SK-N-SH treated with all-trans-retinoic acid at 6 μM for 48 hours (cell line): ENCODE measurements around the gene GPR152.
"Not testable (repeated sequence)": the region's sequence is repeated elsewhere in the genome, so short reads cannot be mapped to it uniquely, and the experiment has no call there.

Experiments
- ATAC-seq: fragments of 200-7000 bp; cut with Tn5 transposase; 3 replicates; pipeline ENCODE4 v1.9.1; 2020; ENCODE audit warnings: mild to moderate bottlenecking, moderate library complexity
- ARNTL ChIP-seq: fragments of 450-650 bp; formaldehyde crosslinking; IDR thresholded peaks from 2 replicates; pipeline ENCODE4 v1.5.0; 2020; ENCODE audit warnings: low read depth, mild to moderate bottlenecking, moderate library complexity, borderline replicate concordance
- BACH2 ChIP-seq: fragments of 250-450 bp; sonication (Bioruptor Pico); IDR thresholded peaks from 2 replicates; pipeline ENCODE4 v1.9.0; 2021; ENCODE audit warnings: mild to moderate bottlenecking, borderline replicate concordance
- CSRNP3 ChIP-seq: fragments of 250-450 bp; sonication (Bioruptor Pico); IDR thresholded peaks from 2 replicates; pipeline ENCODE4 v1.5.1; 2021; ENCODE audit warnings: mild to moderate bottlenecking, moderate library complexity
- ESRRG ChIP-seq: fragments of 250-450 bp; sonication (Bioruptor Pico); IDR thresholded peaks from 2 replicates; pipeline ENCODE4 v1.6.1; 2021; ENCODE audit warnings: mild to moderate bottlenecking
- GLIS3 ChIP-seq: fragments of 250-450 bp; sonication (Bioruptor Pico); IDR thresholded peaks from 2 replicates; pipeline ENCODE4 v1.5.0; 2020; ENCODE audit warnings: mild to moderate bottlenecking, moderate library complexity
- ISL1 ChIP-seq: fragments of 250-450 bp; sonication (Bioruptor Pico); IDR thresholded peaks from 2 replicates; pipeline ENCODE4 v2.1.2; 2022; ENCODE audit warnings: mild to moderate bottlenecking, moderate library complexity
- OSR1 ChIP-seq: fragments of 250-450 bp; sonication (Bioruptor Pico); IDR thresholded peaks from 2 replicates; pipeline ENCODE4 v1.8.0; 2022; ENCODE audit warnings: moderate library complexity, mild to moderate bottlenecking, inconsistent platforms
- PATZ1 ChIP-seq: fragments of 250-450 bp; sonication (Bioruptor Pico); IDR thresholded peaks from 2 replicates; pipeline ENCODE4 v1.8.0; 2020; ENCODE audit warnings: mild to moderate bottlenecking, moderate library complexity, borderline replicate concordance
- PPARA ChIP-seq: fragments of 250-450 bp; sonication (Bioruptor Pico); IDR thresholded peaks from 2 replicates; pipeline ENCODE4 v1.5.0; 2020; ENCODE audit warnings: mild to moderate bottlenecking, borderline replicate concordance
- RARB ChIP-seq: fragments of 250-450 bp; sonication (Bioruptor Pico); IDR thresholded peaks from 2 replicates; pipeline ENCODE4 v1.8.0; 2021; ENCODE audit warnings: mild to moderate bottlenecking, moderate library complexity
- SNAI2 ChIP-seq: fragments of 250-450 bp; sonication (Bioruptor Pico); IDR thresholded peaks from 2 replicates; pipeline ENCODE4 v1.5.0; 2020; ENCODE audit warnings: mild to moderate bottlenecking, moderate library complexity
- TCF4 ChIP-seq: fragments of 250-450 bp; sonication (Bioruptor Pico); IDR thresholded peaks from 2 replicates; pipeline ENCODE4 v1.8.0; 2021; ENCODE audit warnings: mild to moderate bottlenecking, moderate library complexity, borderline replicate concordance
- TOX ChIP-seq: fragments of 250-450 bp; sonication (Bioruptor Pico); IDR thresholded peaks from 2 replicates; pipeline ENCODE4 v1.8.0; 2021; ENCODE audit warnings: mild to moderate bottlenecking, moderate library complexity, borderline replicate concordance
- TSHZ2 ChIP-seq: fragments of 250-450 bp; sonication (Bioruptor Pico); IDR thresholded peaks from 2 replicates; pipeline ENCODE4 v1.5.0; 2020; ENCODE audit warnings: mild to moderate bottlenecking, moderate library complexity
- ZC3H10 ChIP-seq: fragments of 250-450 bp; sonication (Bioruptor Pico); IDR thresholded peaks from 2 replicates; pipeline ENCODE4 v1.5.1; 2021; ENCODE audit warnings: mild to moderate bottlenecking, moderate library complexity
- ZFP3 ChIP-seq: fragments of 250-450 bp; sonication (Bioruptor Pico); IDR thresholded peaks from 2 replicates; pipeline ENCODE4 v1.5.0; 2020; ENCODE audit warnings: mild to moderate bottlenecking, moderate library complexity
- ZFP30 ChIP-seq: fragments of 450-650 bp; formaldehyde crosslinking; IDR thresholded peaks from 2 replicates; pipeline ENCODE4 v1.5.0; 2022; ENCODE audit warnings: mild to moderate bottlenecking, moderate library complexity
- ZNF565 ChIP-seq: fragments of 450-650 bp; formaldehyde crosslinking; conservative IDR thresholded peaks from 2 replicates; pipeline ENCODE4 v1.5.0; 2020; ENCODE audit warnings: low read depth, mild to moderate bottlenecking, moderate library complexity
- TF ChIP-seq, protein P1 (sequence below): fragments of 250-450 bp; sonication (Bioruptor Pico); IDR thresholded peaks from 2 replicates; pipeline ENCODE4 v1.8.0; 2021; ENCODE audit warnings: low read depth, mild to moderate bottlenecking, moderate library complexity, borderline replicate concordance
- TF ChIP-seq, protein P2 (sequence below): fragments of 250-450 bp; sonication (Bioruptor Pico); IDR thresholded peaks from 2 replicates; pipeline ENCODE4 v1.5.1; 2020; ENCODE audit warnings: low read depth, mild to moderate bottlenecking, moderate library complexity

GPR152 gene

DNA sequence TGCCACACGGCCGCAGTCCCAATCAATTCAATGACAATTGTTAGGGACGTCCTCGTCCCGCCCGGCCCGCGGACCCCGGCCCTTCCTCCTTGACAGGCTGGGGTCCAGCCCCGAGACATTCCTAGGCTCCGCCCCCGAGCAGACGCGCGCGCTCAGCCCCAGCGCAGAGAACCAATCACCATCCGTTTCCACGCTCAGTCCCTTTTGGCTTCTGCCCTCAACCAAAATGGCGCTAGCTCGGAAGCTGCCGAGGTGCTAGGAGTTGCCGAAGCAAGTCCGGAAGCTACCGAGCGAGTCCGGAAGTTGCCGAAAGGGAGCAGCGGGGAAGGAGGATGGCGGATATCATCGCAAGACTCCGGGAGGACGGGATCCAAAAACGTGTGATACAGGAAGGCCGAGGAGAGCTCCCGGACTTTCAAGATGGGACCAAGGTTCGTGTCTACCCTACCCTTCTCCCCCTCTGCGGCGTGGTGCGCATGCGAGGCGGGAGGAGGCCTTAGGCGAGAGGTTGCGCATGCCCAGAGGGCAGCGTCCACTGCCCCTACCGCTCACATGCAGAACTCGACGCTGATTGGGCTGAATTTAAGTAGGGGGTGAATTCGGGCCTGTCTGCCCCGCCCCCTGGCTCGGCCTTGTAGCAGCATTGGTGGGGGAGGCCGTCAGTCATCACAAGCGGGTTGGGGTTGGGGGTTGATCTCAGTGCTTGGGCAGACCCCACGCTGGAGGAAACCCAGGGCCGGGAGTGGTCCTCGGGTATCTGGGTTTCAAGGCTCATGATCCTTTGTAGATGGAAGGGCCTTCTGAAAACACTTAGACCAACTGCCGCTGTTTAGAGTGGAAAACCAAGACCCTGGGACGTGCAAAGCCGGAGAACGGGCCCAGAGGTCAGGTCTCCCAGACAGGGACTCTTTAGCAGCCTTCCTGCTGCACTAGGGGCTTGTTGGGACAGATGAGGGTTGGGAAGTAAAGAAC lies 30.6 kb upstream of the GPR152 start, which contains the start of gene AIP:
Gene AIP (plus strand): TSS at position 200 of the 972 bp plus-strand sequence. CDS start 133 bp downstream, at position 333.
- ATAC-seq, result peak; percentile 99
- TF ChIP-seq RARB (CRISPR knock-in tag) (no peak), TSHZ2 (CRISPR knock-in tag) (0 out of 2 replicates have a peak, but pooled peaks have one; percentile 19)

DNA sequence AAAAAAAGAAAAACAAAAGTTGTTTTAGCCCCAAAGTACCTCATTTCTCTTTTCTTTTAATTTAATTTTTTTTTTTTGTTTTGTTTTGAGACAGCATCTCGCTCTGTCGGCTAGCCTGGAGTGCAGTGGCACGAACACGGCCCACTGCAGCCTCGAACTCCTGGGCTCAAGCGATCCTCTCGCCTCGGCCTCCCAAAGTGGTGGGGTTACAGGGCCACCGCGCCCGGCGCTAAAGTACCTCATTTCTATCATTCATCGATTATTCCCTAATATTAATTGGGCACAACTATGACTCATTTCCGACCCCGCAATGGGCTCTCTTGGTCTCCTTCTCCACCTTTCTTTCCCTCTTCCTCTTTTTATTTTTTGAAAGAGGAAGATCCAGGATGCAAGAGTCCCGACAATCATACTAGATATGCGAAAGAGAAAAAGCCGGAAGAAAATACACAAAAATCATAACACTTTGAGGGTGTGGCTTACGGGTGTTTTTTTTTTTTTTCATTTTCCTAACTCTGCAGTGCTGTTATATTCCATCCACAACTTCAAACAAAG lies 29.8 kb upstream of the GPR152 start:
- ATAC-seq, result peak; percentile 59
- TF ChIP-seq, protein P1, sequence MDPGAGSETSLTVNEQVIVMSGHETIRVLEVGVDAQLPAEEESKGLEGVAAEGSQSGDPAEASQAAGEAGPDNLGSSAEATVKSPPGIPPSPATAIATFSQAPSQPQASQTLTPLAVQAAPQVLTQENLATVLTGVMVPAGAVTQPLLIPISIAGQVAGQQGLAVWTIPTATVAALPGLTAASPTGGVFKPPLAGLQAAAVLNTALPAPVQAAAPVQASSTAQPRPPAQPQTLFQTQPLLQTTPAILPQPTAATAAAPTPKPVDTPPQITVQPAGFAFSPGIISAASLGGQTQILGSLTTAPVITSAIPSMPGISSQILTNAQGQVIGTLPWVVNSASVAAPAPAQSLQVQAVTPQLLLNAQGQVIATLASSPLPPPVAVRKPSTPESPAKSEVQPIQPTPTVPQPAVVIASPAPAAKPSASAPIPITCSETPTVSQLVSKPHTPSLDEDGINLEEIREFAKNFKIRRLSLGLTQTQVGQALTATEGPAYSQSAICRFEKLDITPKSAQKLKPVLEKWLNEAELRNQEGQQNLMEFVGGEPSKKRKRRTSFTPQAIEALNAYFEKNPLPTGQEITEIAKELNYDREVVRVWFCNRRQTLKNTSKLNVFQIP (CRISPR knock-in tag), result no peak
- TF ChIP-seq ARNTL (CRISPR knock-in tag), result no peak
- no peak for TF ChIP-seq ZC3H10 (CRISPR knock-in tag)
- TF ChIP-seq ZNF565 (CRISPR knock-in tag), result no peak
- no peak for TF ChIP-seq ISL1 (CRISPR knock-in tag)
- TF ChIP-seq ZFP3 (CRISPR knock-in tag), result no peak
- TF ChIP-seq PPARA, result no peak
- TF ChIP-seq, protein P2, sequence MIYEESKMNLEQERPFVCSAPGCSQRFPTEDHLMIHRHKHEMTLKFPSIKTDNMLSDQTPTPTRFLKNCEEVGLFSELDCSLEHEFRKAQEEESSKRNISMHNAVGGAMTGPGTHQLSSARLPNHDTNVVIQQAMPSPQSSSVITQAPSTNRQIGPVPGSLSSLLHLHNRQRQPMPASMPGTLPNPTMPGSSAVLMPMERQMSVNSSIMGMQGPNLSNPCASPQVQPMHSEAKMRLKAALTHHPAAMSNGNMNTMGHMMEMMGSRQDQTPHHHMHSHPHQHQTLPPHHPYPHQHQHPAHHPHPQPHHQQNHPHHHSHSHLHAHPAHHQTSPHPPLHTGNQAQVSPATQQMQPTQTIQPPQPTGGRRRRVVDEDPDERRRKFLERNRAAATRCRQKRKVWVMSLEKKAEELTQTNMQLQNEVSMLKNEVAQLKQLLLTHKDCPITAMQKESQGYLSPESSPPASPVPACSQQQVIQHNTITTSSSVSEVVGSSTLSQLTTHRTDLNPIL (CRISPR knock-in tag), result no peak
- TF ChIP-seq OSR1 (CRISPR knock-in tag), result no peak
- TF ChIP-seq ESRRG, result no peak
- TF ChIP-seq ZFP30 (CRISPR knock-in tag), result no peak
- TF ChIP-seq SNAI2 (CRISPR knock-in tag), result no peak
- TF ChIP-seq GLIS3 (CRISPR knock-in tag), result no peak
- TF ChIP-seq PATZ1, result no peak
- no peak for TF ChIP-seq CSRNP3 (CRISPR knock-in tag)
- TF ChIP-seq TCF4 (CRISPR knock-in tag), result no peak
- TF ChIP-seq RARB (CRISPR knock-in tag), result no peak
- TF ChIP-seq TOX, result no peak
- TF ChIP-seq BACH2 (CRISPR knock-in tag), result no peak

GRCh38 chr11:67477344-67478050 lies 25.0 kb upstream of the GPR152 start:
- not testable (repeated sequence) for ATAC-seq

DNA sequence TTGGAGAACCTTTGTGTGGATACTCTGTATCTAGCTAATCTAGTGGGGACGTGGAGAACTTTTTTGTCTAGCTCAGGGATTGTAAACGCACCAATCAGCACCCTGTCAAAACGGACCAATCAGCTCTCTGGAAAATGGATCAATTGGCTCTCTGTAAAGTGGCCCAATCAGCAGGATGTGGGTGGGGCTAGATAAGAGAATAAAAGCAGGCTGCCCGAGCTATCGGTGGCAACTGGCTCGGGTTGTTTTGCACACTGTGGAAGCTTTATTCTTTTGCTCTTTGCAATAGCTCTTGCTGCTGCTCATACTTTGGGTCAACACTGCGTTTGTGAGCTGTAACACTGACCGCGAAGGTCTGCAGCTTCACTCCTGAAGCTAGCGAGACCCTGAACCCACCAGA lies 24.2 kb upstream of the GPR152 start:
- ATAC-seq, result not testable (repeated sequence)
